ENCODE data around the gene LMO1.

The LMO1 gene

DNA sequence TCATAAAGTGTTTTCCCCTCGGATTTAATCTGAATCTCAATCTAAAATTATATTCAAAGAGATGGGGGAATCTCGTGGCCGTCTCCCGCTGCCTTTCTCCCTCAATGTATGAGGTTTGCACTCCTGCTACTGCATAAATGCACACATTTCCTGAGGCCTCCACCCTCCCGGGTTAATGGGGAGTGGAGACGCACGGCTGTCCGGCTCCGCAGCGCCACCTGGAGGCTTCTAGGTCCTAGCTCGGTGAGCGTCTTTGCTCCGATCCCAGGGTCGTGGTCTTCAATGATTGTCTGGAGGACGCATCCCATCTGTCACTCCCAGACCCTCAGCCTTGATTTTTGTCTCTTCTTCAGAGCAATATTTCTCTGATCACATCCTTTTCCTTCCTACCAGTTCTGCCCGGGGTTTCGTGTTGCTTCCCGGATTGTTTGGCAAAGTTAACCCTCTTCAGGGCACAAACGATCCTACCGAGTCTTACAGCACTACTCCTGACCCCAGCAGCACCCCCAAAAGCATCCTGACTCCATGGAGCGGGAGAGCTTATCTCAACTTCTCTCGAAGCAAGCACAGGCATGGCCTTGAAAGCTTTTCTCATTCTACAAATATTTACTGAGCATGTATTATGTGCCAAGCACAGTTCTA lies at the start of gene LMO1:
TSS of gene LMO1 (minus strand) at position 110 of the 642 bp plus-strand sequence. CDS start 516 bp downstream, outside the sequence.
- DNase-seq (ENCODE audit: low read depth in 2 of 3, low spot score in 1 of 3), result peak; percentile 63 to 78 (median 69)

GRCh38 chr11:8312986-8313385 lies 49.3 kb upstream of the LMO1 start:
- no peak for DNase-seq (ENCODE audit: low read depth in 2 of 3, low spot score in 1 of 3)

- DNase-seq (ENCODE audit: low read depth in 2 of 3, low spot score in 1 of 3), result no peak
These were observed 47.7 kb upstream of the LMO1 start for GRCh38 chr11:8311366-8311765.

- DNase-seq (ENCODE audit: low read depth in 2 of 3, low spot score in 1 of 3), result no peak
These were observed 47.1 kb upstream of the LMO1 start for GRCh38 chr11:8310743-8311298.

- no peak for DNase-seq (ENCODE audit: low read depth in 2 of 3, low spot score in 1 of 3)
These were observed 46.2 kb upstream of the LMO1 start for GRCh38 chr11:8309862-8310261.

GRCh38 chr11:8309311-8309710 lies 45.6 kb upstream of the LMO1 start:
- DNase-seq (ENCODE audit: low read depth in 2 of 3, low spot score in 1 of 3), result no peak

GRCh38 chr11:8307601-8308000 lies 43.9 kb upstream of the LMO1 start:
- DNase-seq (ENCODE audit: low read depth in 2 of 3, low spot score in 1 of 3), result no peak

DNA sequence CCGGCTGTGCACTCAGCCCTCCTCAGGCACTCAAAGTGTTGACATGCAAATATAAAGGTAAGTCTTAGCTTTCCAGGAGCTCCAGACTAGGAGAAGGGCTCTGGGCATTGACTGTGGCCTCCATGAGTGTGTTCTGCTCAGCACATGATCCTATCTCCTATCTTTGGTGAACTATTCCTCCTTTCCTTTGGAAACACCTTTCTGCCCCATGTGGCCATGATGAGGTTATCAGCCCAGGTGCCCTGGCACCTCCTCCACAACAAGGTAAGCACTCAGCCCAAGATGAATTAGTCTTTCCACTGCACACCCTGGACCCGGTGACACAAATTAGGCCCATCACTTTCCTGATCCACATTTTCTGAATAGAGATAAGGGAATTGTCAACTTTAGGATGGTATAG lies 37.9 kb upstream of the LMO1 start:
- DNase-seq (ENCODE audit: low read depth in 2 of 3, low spot score in 1 of 3), result no peak

GRCh38 chr11:8298801-8299786 lies 35.4 kb upstream of the LMO1 start:
- no peak for DNase-seq (ENCODE audit: low read depth in 2 of 3, low spot score in 1 of 3)

GRCh38 chr11:8297781-8298440 lies 34.2 kb upstream of the LMO1 start:
- no peak for DNase-seq (ENCODE audit: low read depth in 2 of 3, low spot score in 1 of 3)

- DNase-seq (ENCODE audit: low read depth in 2 of 3, low spot score in 1 of 3), result no peak
These were observed 33.2 kb upstream of the LMO1 start for GRCh38 chr11:8296872-8297271.

DNA sequence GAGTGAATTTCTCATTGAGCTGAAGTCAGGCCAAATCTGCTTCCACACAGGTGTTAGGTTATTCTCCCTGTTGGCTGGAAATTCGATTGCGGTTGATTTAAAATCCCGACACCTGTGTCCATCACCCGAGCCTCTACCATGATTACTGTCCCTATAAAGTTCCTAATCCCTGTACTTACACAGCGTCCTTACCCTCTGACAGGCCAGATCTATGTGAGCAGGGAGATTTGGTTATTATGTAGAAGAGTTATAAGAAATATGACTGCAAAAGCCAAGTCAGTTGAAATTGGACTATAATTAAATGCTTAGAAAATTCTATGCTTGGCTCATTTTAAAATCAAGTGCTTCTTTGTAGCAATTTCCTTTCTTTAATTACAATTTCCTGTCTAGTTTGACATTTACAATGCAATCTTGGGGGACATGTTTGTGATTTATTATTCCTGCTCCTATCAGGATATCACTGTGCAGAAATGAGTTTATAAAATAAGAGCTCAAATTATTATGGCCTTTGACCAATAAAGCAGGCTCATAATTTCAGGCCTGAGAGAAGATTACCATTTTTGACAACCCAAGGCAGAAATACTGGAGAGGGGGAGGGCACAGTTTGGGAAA lies 32.5 kb upstream of the LMO1 start:
- no peak for DNase-seq (ENCODE audit: low read depth in 2 of 3, low spot score in 1 of 3)

DNA sequence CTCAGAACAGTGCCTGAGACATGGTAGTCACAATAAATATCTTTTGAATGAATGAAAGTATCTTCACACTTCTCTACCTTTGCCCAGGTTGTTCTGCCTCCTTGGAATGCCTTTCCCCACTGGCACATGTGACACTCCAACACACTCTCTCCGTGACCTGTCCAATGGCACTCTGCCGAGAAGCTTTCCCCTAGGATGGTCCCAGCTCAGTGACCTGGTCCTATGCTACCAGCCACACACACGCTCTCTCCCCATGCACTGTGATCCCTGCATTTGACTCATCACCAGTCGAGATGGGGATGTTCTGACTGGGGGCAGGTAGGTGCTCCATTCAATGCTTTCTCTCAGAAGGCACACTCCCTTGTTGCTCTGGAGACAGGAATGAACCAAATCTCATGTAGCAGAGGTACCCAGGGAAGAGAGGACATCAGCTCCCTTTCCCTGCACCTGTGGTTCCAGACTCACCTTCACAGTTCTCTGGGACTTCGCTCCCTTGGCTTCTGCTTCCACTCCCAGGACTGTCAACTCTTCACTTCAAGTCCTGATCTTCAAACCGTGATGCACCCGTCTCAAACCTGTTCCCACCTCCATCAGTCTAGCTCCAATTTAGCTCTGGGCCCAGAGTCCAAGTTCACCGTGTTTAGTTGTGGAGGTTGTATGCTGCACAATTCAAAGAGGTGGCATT lies 30.7 kb upstream of the LMO1 start:
- no peak for DNase-seq (ENCODE audit: low read depth in 2 of 3, low spot score in 1 of 3)

DNA sequence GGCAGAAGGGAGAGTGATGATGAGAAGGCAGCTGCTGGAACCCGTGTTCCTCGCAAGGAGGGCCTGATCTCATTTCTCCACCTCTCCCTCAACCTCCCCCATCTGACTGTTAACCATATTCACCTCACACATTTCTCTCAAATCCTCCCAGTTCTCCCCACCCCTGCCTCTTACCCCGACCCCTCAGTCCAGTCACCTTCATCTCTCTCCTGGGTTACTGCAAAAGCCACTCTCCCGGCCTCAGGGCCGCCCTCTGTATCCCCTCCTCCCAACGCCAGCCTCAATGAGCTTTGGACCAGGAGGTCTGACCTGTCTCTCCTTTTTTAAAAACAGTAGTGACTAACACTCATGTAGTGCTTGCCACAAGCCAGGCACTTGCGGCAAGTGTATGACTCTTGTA lies 29.5 kb upstream of the LMO1 start:
- DNase-seq (ENCODE audit: low read depth in 2 of 3, low spot score in 1 of 3), result no peak

GRCh38 chr11:8292351-8292750 lies 28.7 kb upstream of the LMO1 start:
- DNase-seq (ENCODE audit: low read depth in 2 of 3, low spot score in 1 of 3), result no peak

DNA sequence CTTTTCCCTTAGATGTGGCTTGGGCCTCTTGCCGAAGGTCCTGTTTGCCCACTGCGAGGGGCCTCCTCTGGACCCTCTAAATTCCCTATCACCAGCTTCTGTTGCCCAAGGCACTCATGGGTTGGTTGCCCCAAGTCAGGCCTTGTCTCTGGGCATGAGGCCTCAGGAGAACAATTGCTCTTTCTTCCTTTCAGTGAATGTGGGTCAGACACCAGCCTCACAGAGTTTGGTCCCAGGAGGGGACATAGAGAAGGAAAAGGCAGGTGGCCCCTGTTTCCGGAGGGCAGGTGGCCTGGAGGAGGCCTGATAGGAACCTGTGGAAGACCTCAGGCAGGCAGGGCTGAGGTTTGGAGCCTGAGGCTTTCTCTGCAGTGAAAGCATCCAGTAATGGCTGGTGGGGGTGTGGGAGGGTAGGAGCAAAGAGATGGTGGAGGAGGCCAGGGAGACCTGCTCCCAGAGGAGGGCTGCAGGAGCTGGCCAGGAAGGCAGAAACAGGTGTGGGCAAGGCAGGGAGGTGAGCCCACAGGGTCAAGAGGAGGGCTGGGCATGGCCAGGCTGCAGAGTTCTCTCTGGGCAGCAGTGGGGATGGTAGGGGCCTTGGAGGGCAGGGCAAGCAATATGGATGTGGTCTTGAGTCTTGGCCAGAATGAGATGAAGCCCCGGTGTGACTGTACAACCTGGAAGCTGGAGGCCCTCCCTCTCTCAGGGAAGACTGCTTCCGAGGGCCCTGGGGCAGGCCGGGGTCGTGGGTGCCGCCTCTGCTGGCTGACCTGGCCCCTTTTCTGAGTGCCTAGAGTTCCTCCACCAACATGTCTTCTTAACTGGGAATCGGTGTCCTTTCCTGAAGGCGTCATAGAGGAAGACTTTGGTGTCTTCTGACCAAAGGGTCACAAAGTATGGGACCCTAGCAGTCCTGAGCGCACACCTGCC lies 28.0 kb upstream of the LMO1 start:
- DNase-seq (ENCODE audit: low read depth in 2 of 3, low spot score in 1 of 3), result no peak

DNA sequence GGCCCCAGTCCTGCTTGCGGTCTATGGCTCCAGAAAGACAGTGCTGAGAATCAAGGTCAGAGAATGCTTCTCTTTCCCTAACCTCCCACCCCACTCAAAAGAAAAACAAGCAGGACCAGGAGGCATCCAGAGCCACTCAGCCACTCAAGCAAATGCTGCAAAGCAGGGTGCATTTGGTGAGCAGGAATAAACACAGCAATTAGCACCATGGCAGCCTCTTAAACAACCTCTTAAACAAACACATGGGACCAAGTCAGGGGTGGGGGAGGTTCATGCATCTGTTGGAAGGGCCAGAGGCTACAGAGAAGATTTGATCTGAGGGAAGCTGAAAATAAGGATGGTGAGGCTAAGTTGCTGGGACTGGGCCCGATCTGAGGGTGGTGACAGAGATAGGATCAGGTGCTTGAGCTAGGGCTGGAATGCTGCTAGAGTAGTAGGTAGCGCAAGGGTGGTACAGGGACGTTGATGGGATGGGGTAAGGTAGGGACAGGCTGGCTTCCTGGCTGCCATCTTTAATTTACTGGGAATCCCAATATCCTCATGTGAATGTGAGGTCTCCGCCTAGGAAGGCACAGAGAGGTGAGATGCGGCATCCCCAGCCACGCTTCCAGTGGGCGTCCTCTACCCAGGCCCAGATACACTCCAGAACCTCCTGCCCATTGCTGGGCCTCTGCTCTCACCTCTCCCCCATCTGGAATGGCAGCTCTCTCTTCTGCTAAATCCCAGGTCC lies 26.6 kb upstream of the LMO1 start:
- no peak for DNase-seq (ENCODE audit: low read depth in 2 of 3, low spot score in 1 of 3)

- no peak for DNase-seq (ENCODE audit: low read depth in 2 of 3, low spot score in 1 of 3)
These were observed 25.8 kb upstream of the LMO1 start for GRCh38 chr11:8289492-8289918.
